ENCODE data around the gene SLC7A14.

The SLC7A14 gene

DNA sequence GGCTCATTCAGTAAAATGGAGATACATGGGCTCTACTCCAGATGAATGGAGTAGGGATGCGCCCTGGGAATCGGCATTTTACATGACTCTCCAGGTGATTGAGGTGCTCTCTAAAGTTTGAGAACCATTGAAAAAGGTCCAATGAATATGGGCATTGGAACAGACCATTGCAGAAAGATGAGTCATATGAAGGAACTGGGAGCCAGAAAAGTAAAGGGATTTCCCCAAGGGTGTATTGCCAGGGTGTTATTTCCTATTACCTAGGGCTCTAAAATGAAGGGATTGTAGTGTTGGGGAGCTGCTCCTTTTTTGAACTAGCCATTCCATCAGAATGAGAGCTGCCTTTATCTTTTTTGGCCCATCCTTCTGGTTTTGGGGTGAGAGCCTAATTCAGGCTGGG is 145.5 kb downstream of the SLC7A14 start:
- Histone ChIP-seq H3K4me2 (ENCODE audit: low read depth, low read length, poor library complexity, severe bottlenecking) (no peak overlapping the region), H3K27me3 (ENCODE audit: insufficient read depth, low read length, poor library complexity, severe bottlenecking) (no peaks in the 10 kb centered on the region), H3F3A (ENCODE audit: low read depth) (no peaks in the 10 kb centered on the region), H3K4me3 (ENCODE audit: low read length, poor library complexity, severe bottlenecking) (no peak overlapping the region), H3K4me1 (ENCODE audit: insufficient read depth, low read length, poor library complexity, severe bottlenecking) (no peaks in the 10 kb centered on the region), H3K9me2 (replicated peaks; ENCODE audit: low read depth, low read length) (no peaks in the 10 kb centered on the region), H3K36me3 (ENCODE audit: insufficient read depth, low read length) (no peaks in the 10 kb centered on the region), H3K79me2 (ENCODE audit: insufficient read depth, low read length) (no peaks in the 10 kb centered on the region), H3K9ac (ENCODE audit: low read depth, low read length, poor library complexity, severe bottlenecking) (no peak overlapping the region), H2AFZ (ENCODE audit: low read length) (no peak overlapping the region), H4K20me1 (ENCODE audit: insufficient read depth, low read length, poor library complexity, severe bottlenecking) (no peaks in the 10 kb centered on the region), H3K9me3 (ENCODE audit: insufficient read depth, low read depth, low read length) (no peaks in the 10 kb centered on the region)
- TF ChIP-seq, protein P1, sequence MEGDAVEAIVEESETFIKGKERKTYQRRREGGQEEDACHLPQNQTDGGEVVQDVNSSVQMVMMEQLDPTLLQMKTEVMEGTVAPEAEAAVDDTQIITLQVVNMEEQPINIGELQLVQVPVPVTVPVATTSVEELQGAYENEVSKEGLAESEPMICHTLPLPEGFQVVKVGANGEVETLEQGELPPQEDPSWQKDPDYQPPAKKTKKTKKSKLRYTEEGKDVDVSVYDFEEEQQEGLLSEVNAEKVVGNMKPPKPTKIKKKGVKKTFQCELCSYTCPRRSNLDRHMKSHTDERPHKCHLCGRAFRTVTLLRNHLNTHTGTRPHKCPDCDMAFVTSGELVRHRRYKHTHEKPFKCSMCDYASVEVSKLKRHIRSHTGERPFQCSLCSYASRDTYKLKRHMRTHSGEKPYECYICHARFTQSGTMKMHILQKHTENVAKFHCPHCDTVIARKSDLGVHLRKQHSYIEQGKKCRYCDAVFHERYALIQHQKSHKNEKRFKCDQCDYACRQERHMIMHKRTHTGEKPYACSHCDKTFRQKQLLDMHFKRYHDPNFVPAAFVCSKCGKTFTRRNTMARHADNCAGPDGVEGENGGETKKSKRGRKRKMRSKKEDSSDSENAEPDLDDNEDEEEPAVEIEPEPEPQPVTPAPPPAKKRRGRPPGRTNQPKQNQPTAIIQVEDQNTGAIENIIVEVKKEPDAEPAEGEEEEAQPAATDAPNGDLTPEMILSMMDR (conservative IDR thresholded peaks at IDR 0.05; ENCODE audit: low read length): no peak
- no peak for TF ChIP-seq EZH2phosphoT487 (IDR thresholded peaks at IDR 0.05; ENCODE audit: borderline replicate concordance)

DNA sequence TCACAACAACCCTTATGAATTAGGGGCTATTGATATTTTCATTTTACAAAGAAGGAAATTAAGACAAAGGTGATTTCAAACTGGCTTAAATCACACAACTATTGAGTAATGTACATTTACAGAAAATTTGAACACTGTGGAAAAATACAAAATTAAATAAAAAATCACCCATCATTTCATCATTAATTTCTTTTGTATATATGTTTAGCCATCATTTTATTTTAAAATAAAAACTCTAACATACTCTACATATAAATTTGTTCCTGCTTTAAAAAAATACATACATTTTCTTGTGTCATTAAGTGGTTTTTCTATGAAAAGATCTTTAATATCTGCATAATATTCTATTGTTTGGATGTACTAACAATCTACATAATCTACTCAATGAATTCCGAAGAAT is 147.0 kb downstream of the SLC7A14 start:
- H3K27me3 ChIP-seq (ENCODE audit: insufficient read depth, low read length, poor library complexity, severe bottlenecking): no peaks in the 10 kb centered on the region
- H3K79me2 ChIP-seq (ENCODE audit: insufficient read depth, low read length): no peaks in the 10 kb centered on the region
- no peaks in the 10 kb centered on the region for H3F3A ChIP-seq (ENCODE audit: low read depth)
- H2AFZ ChIP-seq (ENCODE audit: low read length): no peak overlapping the region
- no peaks in the 10 kb centered on the region for H3K9me2 ChIP-seq (replicated peaks; ENCODE audit: low read depth, low read length)
- H3K36me3 ChIP-seq (ENCODE audit: insufficient read depth, low read length): no peaks in the 10 kb centered on the region
- no peaks in the 10 kb centered on the region for H3K9me3 ChIP-seq (ENCODE audit: insufficient read depth, low read depth, low read length)
- no peaks in the 10 kb centered on the region for H4K20me1 ChIP-seq (ENCODE audit: insufficient read depth, low read length, poor library complexity, severe bottlenecking)
- H3K9ac ChIP-seq (ENCODE audit: low read depth, low read length, poor library complexity, severe bottlenecking): no peak overlapping the region
- H3K4me1 ChIP-seq (ENCODE audit: insufficient read depth, low read length, poor library complexity, severe bottlenecking): no peaks in the 10 kb centered on the region
- no peak overlapping the region for H3K4me2 ChIP-seq (ENCODE audit: low read depth, low read length, poor library complexity, severe bottlenecking)
- H3K4me3 ChIP-seq (ENCODE audit: low read length, poor library complexity, severe bottlenecking): no peak overlapping the region
- TF ChIP-seq EZH2phosphoT487 (IDR thresholded peaks at IDR 0.05; ENCODE audit: borderline replicate concordance): no peak
- TF ChIP-seq, protein P1 (conservative IDR thresholded peaks at IDR 0.05; ENCODE audit: low read length): no peak

DNA sequence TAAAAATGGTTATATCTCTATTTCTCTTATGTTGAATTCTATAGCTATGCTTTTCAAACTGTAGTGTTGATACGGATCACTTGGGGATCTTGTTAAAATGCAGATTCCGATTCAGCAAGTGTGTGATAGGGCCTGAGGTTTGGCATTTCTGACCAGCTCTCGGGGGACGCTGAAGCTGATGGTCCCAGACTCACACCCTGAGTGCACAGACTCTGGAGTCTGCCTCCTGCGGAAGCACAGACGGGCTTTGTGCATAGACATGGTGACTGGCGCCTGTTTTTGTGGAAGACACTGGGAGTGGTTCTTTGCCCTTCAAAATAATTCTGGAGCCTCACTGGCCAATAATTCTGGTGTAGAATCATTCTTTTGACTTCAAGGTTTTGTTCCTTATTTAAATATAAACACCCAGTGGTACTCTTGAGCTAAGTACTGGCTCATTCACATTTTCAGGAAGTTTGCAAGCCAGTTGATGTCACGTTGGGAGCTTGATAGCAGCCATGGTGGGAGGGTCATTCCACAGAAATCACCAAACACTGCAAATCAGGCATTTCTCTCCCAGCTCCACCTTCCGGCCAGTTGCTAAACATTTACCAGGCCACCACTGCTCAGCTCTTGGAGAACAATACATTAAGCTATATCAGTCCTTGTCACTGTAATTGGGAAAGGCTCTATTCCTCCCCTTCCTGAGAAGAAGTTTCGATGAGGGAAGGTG is 148.0 kb downstream of the SLC7A14 start:
- no peak overlapping the region for H3K4me2 ChIP-seq (ENCODE audit: low read depth, low read length, poor library complexity, severe bottlenecking)
- no peaks in the 10 kb centered on the region for H3K9me3 ChIP-seq (ENCODE audit: insufficient read depth, low read depth, low read length)
- H2AFZ ChIP-seq (ENCODE audit: low read length): no peak overlapping the region
- no peak overlapping the region for H3K9ac ChIP-seq (ENCODE audit: low read depth, low read length, poor library complexity, severe bottlenecking)
- H3K79me2 ChIP-seq (ENCODE audit: insufficient read depth, low read length): no peaks in the 10 kb centered on the region
- no peaks in the 10 kb centered on the region for H3K9me2 ChIP-seq (replicated peaks; ENCODE audit: low read depth, low read length)
- no peak overlapping the region for H3K4me3 ChIP-seq (ENCODE audit: low read length, poor library complexity, severe bottlenecking)
- TF ChIP-seq, protein P1 (conservative IDR thresholded peaks at IDR 0.05; ENCODE audit: low read length): no peak
- no peak for TF ChIP-seq EZH2phosphoT487 (IDR thresholded peaks at IDR 0.05; ENCODE audit: borderline replicate concordance)
- no peaks in the 10 kb centered on the region for H4K20me1 ChIP-seq (ENCODE audit: insufficient read depth, low read length, poor library complexity, severe bottlenecking)
- H3K27me3 ChIP-seq (ENCODE audit: insufficient read depth, low read length, poor library complexity, severe bottlenecking): no peaks in the 10 kb centered on the region
- no peaks in the 10 kb centered on the region for H3K36me3 ChIP-seq (ENCODE audit: insufficient read depth, low read length)
- H3F3A ChIP-seq (ENCODE audit: low read depth): no peaks in the 10 kb centered on the region
- no peaks in the 10 kb centered on the region for H3K4me1 ChIP-seq (ENCODE audit: insufficient read depth, low read length, poor library complexity, severe bottlenecking)
